ENCODE data around the gene FAM53C. TPM values are rescaled to one million over a fixed set of nuclear protein-coding genes. Genes with fewer than 3 reads are reported as not detected.

The FAM53C gene
- total RNA-seq, 2 donors from 2014 or later = 18.6 to 21.4 TPM

- DNase-seq (ENCODE audit: low spot score) = peak; percentile 88
- H3K4me1 ChIP-seq = peaks cover 0 to 40% of the 10 kb centered on the region in 2 donors
- H3K4me3 ChIP-seq = peak overlapping the region; percentile 90 to 95
- H3K36me3 ChIP-seq = peaks cover 9% of the 10 kb centered on the region
- TF ChIP-seq CTCF (IDR thresholded peaks at IDR 0.05) = no peak
- peak overlapping the region; percentile 96 to 98 for H3K27ac ChIP-seq
- H3K9me3 ChIP-seq = no peaks in the 10 kb centered on the region
- no peaks in the 10 kb centered on the region for H3K27me3 ChIP-seq
Measured at GRCh38 chr5:138336952-138337684, 948 bp upstream of the FAM53C start.

- no peak for DNase-seq (ENCODE audit: low spot score)
- H3K4me3 ChIP-seq = peak overlapping the region; percentile 90 to 95
- H3K27ac ChIP-seq = peak overlapping the region; percentile 96 to 98
- peaks cover 23% of the 10 kb centered on the region for H3K36me3 ChIP-seq
- no peaks in the 10 kb centered on the region for H3K9me3 ChIP-seq
- TF ChIP-seq CTCF (IDR thresholded peaks at IDR 0.05) = no peak
- no peaks in the 10 kb centered on the region for H3K27me3 ChIP-seq
- peaks cover 0 to 35% of the 10 kb centered on the region in 2 donors for H3K4me1 ChIP-seq
Measured at GRCh38 chr5:138338411-138339090, 485 bp downstream of the FAM53C start.

GRCh38 chr5:138339091-138339456 lies 1.0 kb downstream of the FAM53C start:
- peak overlapping the region; percentile 96 to 98 for H3K27ac ChIP-seq
- peak overlapping the region; percentile 90 to 95 for H3K4me3 ChIP-seq
- H3K4me1 ChIP-seq = peaks cover 0 to 35% of the 10 kb centered on the region in 2 donors
- no peaks in the 10 kb centered on the region for H3K27me3 ChIP-seq
- no peak for TF ChIP-seq CTCF (IDR thresholded peaks at IDR 0.05)
- no peaks in the 10 kb centered on the region for H3K9me3 ChIP-seq
- no peak for DNase-seq (ENCODE audit: low spot score)
- H3K36me3 ChIP-seq = peaks cover 25% of the 10 kb centered on the region

- DNase-seq (ENCODE audit: low spot score) = no peak
- Histone ChIP-seq H3K4me3 (peak overlapping the region; percentile 90 to 95), H3K36me3 (peaks cover 25% of the 10 kb centered on the region), H3K27me3 (no peaks in the 10 kb centered on the region), H3K4me1 (peaks cover 0 to 35% of the 10 kb centered on the region in 2 donors), H3K27ac (peak overlapping the region; percentile 96 to 98), H3K9me3 (no peaks in the 10 kb centered on the region)
- TF ChIP-seq CTCF (IDR thresholded peaks at IDR 0.05) = no peak
Measured at GRCh38 chr5:138339464-138339863, 1.4 kb downstream of the FAM53C start.

- peaks cover 0 to 35% of the 10 kb centered on the region in 2 donors for H3K4me1 ChIP-seq
- H3K27ac ChIP-seq = peak overlapping the region in 1 of 2 donors; percentile 98
- no peaks in the 10 kb centered on the region for H3K27me3 ChIP-seq
- TF ChIP-seq CTCF (IDR thresholded peaks at IDR 0.05) = no peak
- DNase-seq (ENCODE audit: low spot score) = no peak
- peaks cover 30% of the 10 kb centered on the region for H3K36me3 ChIP-seq
- no peak overlapping the region for H3K4me3 ChIP-seq
- H3K9me3 ChIP-seq = no peaks in the 10 kb centered on the region
Measured at GRCh38 chr5:138340008-138340407, 1.9 kb downstream of the FAM53C start.
